Thyroid gland (tissue), 4 donors: ENCODE results near the gene SLC35B2. TPM values are rescaled to one million over a fixed set of nuclear protein-coding genes. Genes with fewer than 3 reads are reported as not detected.

Experiments used
- DNase-seq, 2 donors: peaks; one replicate each; pipeline ENCODE4 v3.0.0-alpha.2; 2019
- H3K27ac ChIP-seq, 3 donors: fragments of 200-600 bp; sonication (generic); 1 replicate in 2 of 3; 2 replicates in 1 of 3; pipeline ENCODE4 v1.5.1; 2016 to 2019; ENCODE audit warnings: mild to moderate bottlenecking in 1 of 3, moderate library complexity in 1 of 3
- H3K27me3 ChIP-seq: fragments of 200-600 bp; sonication (generic); one replicate; pipeline ENCODE4 v1.5.1; 2019
- H3K36me3 ChIP-seq, 2 donors: fragments of 200-600 bp; sonication (generic); one replicate each; pipeline ENCODE4 v1.5.1; 2016 to 2019
- H3K4me1 ChIP-seq, 2 donors: fragments of 200-600 bp; sonication (generic); one replicate each; pipeline ENCODE4 v1.5.1; 2017 to 2019
- H3K4me3 ChIP-seq, 3 donors: fragments of 200-600 bp; sonication (generic); replicated peaks in 1 of 3; 1 replicate in 2 of 3; 2 replicates in 1 of 3; pipeline ENCODE4 v1.5.1; 2016; ENCODE audit warnings: mild to moderate bottlenecking in 1 of 3
- H3K9me3 ChIP-seq: fragments of 200-600 bp; sonication (generic); one replicate; pipeline ENCODE4 v1.5.1; 2017
- CTCF ChIP-seq, 6 experiments: fragments of 200-600 bp in 3 of 6; fragments of 450-650 bp in 3 of 6; sonication (generic) in 3 of 6; IDR thresholded peaks; one replicate each; pipeline ENCODE4 v1.5.1; 2016 to 2019; ENCODE audit warnings: antibody characterized with exemption in 6 of 6, mild to moderate bottlenecking in 2 of 6, inconsistent platforms in 1 of 6, moderate library complexity in 1 of 6
- POLR2A ChIP-seq, 2 donors: fragments of 450-650 bp; IDR thresholded peaks; one replicate each; pipeline ENCODE4 v1.6.1; 2017; ENCODE audit warnings: antibody characterized with exemption in 2 of 2, mild to moderate bottlenecking in 2 of 2, moderate library complexity in 1 of 2
- WGBS, 2 donors: methylation state at CpG; one replicate each; pipeline ENCODE4 v1.1.5; 2017; 5-methylcytosine and 5-hydroxymethylcytosine counted together
- intact Hi-C: fragments of 100-400 bp; cut with DNase I; formaldehyde crosslinking; loops from one replicate; pipeline ENCODE4 v1.15.1; 2023
- total RNA-seq, 4 donors: library from RNA; depleted of rRNA; stranded (reverse); fragments of >200 nt; gene quantifications; one replicate each; pipeline ENCODE4 v1.2.3, GENCODE V29; 2016

Gene SLC35B2
- total RNA-seq, 4 donors from 2014 or later, result 28.5 to 46.5 (median 41.8) TPM

GRCh38 chr6:44230034-44230675 lies 27.2 kb downstream of the SLC35B2 start:
- H3K9me3 ChIP-seq, result no peaks in the 10 kb centered on the region
- H3K36me3 ChIP-seq, result peaks cover 14 to 30% of the 10 kb centered on the region in 2 donors
- no peak overlapping the region for H3K27ac ChIP-seq
- peaks cover 28 to 55% of the 10 kb centered on the region in 2 donors for H3K4me1 ChIP-seq
- DNase-seq, result no peak
- intact Hi-C loops, result loop anchor here (10.0 kb wide), 1 partner anchor 135 kb away; no protein-coding TSS in a partner anchor
- no peaks in the 10 kb centered on the region for H3K27me3 ChIP-seq
- 93 to 97% methylated on average over 7 to 10 of the region's 10 CpGs for WGBS, 2 donors
- TF ChIP-seq CTCF (IDR thresholded peaks at IDR 0.05) (no peak), POLR2A (IDR thresholded peaks at IDR 0.05) (no peak)
- no peak overlapping the region for H3K4me3 ChIP-seq

GRCh38 chr6:44229376-44230033 lies 27.8 kb downstream of the SLC35B2 start:
- intact Hi-C loops, result loop anchor here (10.0 kb wide), 1 partner anchor 135 kb away; no protein-coding TSS in a partner anchor
- TF ChIP-seq CTCF (IDR thresholded peaks at IDR 0.05), result no peak
- TF ChIP-seq POLR2A (IDR thresholded peaks at IDR 0.05), result no peak
- no peak for DNase-seq
- H3K9me3 ChIP-seq, result no peaks in the 10 kb centered on the region
- peaks cover 23 to 55% of the 10 kb centered on the region in 2 donors for H3K4me1 ChIP-seq
- no peaks in the 10 kb centered on the region for H3K27me3 ChIP-seq
- no peak overlapping the region for H3K4me3 ChIP-seq
- WGBS, 2 donors, result 90 to 91% methylated on average over 10 to 11 of the region's 11 CpGs
- H3K27ac ChIP-seq, result no peak overlapping the region
- H3K36me3 ChIP-seq, result peaks cover 14 to 30% of the 10 kb centered on the region in 2 donors

DNA sequence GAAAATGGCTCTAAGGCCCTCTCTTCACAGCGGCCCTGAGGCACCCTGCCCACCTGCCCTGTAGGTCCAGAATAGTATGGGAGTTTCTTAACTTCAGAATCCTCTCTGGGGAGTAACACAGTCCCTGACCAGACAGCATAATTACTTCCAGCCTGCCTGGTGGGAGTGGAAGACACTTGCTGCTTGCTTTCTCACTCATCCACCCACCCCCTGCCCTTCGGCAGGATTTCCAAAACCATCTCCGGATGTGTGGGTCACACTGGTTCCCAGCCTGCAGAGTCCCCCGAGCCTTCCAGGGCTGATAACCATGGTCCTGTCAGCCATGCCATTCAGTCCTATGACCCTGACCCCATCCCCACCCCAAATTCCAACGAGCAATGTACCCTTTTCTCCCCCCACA lies 28.5 kb downstream of the SLC35B2 start:
- intact Hi-C loops, result no loop called here
- H3K4me1 ChIP-seq, result peaks cover 23 to 55% of the 10 kb centered on the region in 2 donors
- WGBS, 2 donors, result 80 to 88% methylated on average over 5 of the region's 5 CpGs
- no peak overlapping the region for H3K27ac ChIP-seq
- H3K4me3 ChIP-seq, result no peak overlapping the region
- H3K27me3 ChIP-seq, result no peaks in the 10 kb centered on the region
- H3K9me3 ChIP-seq, result no peaks in the 10 kb centered on the region
- peaks cover 14 to 30% of the 10 kb centered on the region in 2 donors for H3K36me3 ChIP-seq
- DNase-seq, result no peak
- TF ChIP-seq POLR2A (IDR thresholded peaks at IDR 0.05) (no peak), CTCF (IDR thresholded peaks at IDR 0.05) (no peak)

GRCh38 chr6:44228433-44228832 lies 28.9 kb downstream of the SLC35B2 start:
- H3K27me3 ChIP-seq, result no peaks in the 10 kb centered on the region
- DNase-seq, result no peak
- H3K27ac ChIP-seq, result no peak overlapping the region
- H3K4me3 ChIP-seq, result no peak overlapping the region
- H3K4me1 ChIP-seq, result peaks cover 21 to 54% of the 10 kb centered on the region in 2 donors
- H3K36me3 ChIP-seq, result peaks cover 14 to 30% of the 10 kb centered on the region in 2 donors
- WGBS, 2 donors, result 90 to 96% methylated on average over 4 to 7 of the region's 7 CpGs
- TF ChIP-seq POLR2A (IDR thresholded peaks at IDR 0.05), result no peak
- no peak for TF ChIP-seq CTCF (IDR thresholded peaks at IDR 0.05)
- intact Hi-C loops, result no loop called here
- H3K9me3 ChIP-seq, result no peaks in the 10 kb centered on the region

- TF ChIP-seq CTCF (IDR thresholded peaks at IDR 0.05) (no peak), POLR2A (IDR thresholded peaks at IDR 0.05) (no peak)
- H3K4me1 ChIP-seq, result peaks cover 17 to 52% of the 10 kb centered on the region in 2 donors
- intact Hi-C loops, result no loop called here
These were observed 29.3 kb downstream of the SLC35B2 start for GRCh38 chr6:44228031-44228430.

More at GRCh38 chr6:44228031-44228430, 29.3 kb downstream of the SLC35B2 start:
- Histone ChIP-seq H3K27me3 (no peaks in the 10 kb centered on the region), H3K27ac (peak overlapping the region in 1 of 3 donors; percentile 31), H3K4me3 (no peak overlapping the region), H3K36me3 (peaks cover 14 to 29% of the 10 kb centered on the region in 2 donors), H3K9me3 (no peaks in the 10 kb centered on the region)
- WGBS, 2 donors, result 94% methylated on average over 6 of the region's 6 CpGs
- DNase-seq, result no peak
